GM18870 (cell line): Measurements from ENCODE around the gene XCL2.
"Not testable (repeated sequence)": the region's sequence is repeated elsewhere in the genome, so short reads cannot be mapped to it uniquely, and the experiment has no call there.

Source experiments
- ATAC-seq: cut with Tn5 transposase; IDR thresholded peaks from one replicate; pipeline ENCODE4 v1.9.1; 2021; ENCODE audit warnings: moderate library complexity; ENCODE audit not compliant: unreplicated experiment

XCL2 gene

DNA sequence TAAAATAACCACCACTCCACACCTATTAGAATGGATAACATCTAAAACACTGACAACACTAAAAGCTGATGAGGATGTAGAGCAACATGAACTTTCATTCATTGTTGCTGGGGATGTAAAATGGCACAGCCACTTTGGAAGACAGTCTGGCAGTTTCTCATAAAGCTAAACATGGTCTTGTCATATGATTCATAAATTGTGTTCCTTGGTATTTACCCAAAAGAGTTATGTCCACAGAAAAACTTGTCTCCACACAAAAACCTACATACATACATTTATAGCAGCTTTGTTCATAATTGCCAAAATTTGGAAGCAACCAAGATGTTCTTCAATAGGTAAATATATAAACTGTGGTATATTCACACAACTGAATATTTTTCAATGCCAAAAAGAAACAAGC lies 16.6 kb upstream of the XCL2 start:
- no peak for ATAC-seq

DNA sequence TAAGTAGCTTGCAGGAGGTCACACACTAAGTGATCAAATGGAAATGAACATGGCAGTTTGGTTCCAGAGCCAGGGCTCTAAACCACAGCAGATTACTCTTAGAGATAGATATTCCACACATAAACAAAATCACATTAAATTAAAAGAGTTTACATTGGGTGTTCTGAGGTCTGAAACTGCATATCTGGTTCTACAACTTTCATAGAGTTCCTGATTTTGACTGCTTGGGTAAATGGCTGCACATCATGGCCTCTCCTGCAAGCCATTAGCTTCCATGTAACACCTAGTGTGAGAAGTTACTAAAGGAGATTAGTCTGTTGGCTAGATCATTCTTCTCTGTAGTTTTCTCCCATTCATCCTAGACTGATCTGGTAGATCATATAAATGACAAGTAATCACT lies 12.8 kb upstream of the XCL2 start:
- ATAC-seq = no peak

- no peak for ATAC-seq
Measured at GRCh38 chr1:168555508-168556046, 11.8 kb upstream of the XCL2 start.

GRCh38 chr1:168554603-168555483 lies 11.0 kb upstream of the XCL2 start:
- no peak for ATAC-seq

- no peak for ATAC-seq
Measured at GRCh38 chr1:168553680-168554553, 10.1 kb upstream of the XCL2 start.

DNA sequence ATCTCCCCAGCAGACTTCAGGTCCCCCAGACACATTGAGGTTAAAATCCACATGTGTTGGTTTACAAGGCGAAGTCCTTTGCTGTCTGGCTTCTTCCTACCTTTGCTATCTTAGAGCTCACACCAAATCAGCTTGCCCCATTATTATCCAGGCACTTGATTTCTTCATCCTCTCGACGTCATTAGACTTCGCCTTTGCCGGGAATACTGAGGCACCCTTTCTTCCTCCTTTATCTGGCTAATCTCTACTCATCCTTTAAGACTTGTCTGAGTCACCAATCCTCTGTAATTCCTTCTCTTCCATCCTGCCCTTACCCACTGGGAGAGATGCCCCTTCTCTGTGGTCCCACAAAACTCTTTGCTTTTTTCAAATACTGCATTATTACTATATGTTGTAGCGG lies 9.2 kb upstream of the XCL2 start:
- no peak for ATAC-seq

DNA sequence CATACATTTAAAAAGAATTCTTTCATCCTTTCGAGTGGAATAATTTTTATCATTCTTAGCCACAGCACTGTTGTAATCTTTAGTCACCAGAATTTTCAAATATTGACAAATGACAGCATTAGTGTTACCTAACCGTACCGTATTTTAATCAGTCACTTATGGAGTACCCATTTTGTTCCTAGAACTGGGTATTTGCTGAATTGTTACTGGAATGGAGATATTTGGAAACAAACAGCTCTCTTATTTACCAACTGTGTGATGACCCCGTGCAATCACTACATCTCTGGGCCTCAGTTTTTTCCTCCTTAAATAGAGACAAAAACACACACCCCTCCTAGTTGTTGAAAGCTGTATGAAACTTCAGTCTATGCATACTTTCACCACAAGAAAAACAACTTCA lies 7.9 kb upstream of the XCL2 start:
- ATAC-seq = no peak

GRCh38 chr1:168550971-168551370 lies 7.2 kb upstream of the XCL2 start:
- no peak for ATAC-seq

- not testable (repeated sequence) for ATAC-seq
Measured at GRCh38 chr1:168546553-168546895, 2.7 kb upstream of the XCL2 start.

- not testable (repeated sequence) for ATAC-seq
Measured at GRCh38 chr1:168545678-168546552, 2.1 kb upstream of the XCL2 start.

GRCh38 chr1:168542978-168543377 lies 819 bp downstream of the XCL2 start:
- not testable (repeated sequence) for ATAC-seq

GRCh38 chr1:168540798-168541197 lies 3.0 kb downstream of the XCL2 start:
- not testable (repeated sequence) for ATAC-seq

DNA sequence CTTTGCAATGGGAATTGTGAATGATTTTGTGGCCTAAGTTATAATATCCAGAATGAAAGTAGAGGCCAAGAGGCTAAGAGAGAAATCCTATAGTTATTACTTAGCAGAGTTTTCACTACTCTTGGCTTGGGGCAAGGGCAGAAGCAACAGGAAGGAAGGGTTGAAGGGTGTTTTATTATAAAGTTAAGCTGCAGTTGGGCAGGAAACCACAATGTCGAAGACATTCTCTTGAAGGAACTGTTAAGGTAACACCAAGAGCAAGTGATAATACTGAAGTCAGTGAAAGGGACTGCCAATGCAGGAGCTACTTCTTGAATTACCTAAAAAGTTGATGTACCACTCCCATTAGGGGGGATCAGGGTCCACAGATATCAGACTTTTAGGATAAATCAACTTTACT lies 8.3 kb downstream of the XCL2 start:
- ATAC-seq = peak; percentile 81

DNA sequence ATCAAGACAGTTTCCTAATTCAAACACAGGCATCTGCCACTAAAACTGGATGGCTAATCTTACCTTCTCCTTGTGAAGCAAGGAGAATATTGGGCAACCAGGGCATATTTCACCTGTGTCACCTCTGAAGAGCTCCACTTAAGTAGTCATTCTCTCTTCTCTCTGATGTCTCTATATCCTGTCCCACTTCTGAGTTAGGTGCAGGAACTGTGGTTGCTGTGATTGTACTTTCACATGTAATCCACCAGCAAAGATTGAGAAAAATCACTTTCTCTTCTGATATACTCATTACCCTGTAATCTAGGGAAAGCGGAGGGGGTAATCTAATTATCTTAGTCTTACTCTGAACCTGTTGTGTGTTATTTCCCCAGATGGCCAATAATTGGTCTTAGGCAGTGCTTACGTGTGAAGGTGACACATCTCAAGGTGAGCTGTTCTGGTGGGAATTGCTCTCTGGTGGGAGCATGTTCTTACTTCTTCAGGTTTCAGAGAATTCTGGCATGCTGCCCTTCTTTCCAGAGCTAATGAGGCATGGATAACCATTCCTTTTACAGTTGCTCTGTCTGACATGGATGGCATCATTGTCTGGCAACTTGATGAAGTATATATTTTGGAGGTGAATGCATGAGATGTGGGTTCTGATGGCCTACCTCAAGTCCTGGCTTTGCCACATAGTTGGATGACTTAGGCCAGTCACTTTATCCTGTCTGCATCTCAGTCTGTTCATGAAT lies 12.0 kb downstream of the XCL2 start:
- ATAC-seq = no peak

- ATAC-seq = no peak
Measured at GRCh38 chr1:168529518-168529917, 14.3 kb downstream of the XCL2 start.

DNA sequence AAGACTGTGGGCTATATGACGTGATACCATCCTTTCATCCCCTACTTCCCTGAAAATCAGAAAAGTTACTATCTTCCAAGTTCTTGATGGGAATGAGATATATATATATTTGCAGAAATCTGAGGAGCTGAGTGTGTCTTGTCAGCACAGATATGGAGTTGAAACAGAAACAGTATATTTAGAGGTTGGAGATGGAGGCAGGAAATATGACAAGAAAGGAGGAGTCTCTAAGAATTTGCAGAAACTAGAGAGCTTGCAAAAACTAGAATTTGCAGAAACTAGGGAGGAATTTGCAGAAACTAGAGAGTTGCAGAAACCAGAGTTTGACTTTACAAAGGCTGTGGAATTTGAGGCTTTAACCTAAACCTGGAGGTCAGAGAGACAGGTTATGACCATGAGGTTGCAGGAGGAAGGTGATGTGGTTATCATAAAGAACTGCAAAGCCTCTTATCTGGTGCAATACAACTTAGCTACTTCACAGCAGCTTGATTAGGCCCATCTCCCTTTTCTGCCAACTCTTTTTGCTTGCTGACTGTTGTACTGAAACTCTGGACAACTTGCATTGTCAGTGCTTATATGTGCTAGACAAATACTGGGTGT lies 22.3 kb downstream of the XCL2 start:
- no peak for ATAC-seq

DNA sequence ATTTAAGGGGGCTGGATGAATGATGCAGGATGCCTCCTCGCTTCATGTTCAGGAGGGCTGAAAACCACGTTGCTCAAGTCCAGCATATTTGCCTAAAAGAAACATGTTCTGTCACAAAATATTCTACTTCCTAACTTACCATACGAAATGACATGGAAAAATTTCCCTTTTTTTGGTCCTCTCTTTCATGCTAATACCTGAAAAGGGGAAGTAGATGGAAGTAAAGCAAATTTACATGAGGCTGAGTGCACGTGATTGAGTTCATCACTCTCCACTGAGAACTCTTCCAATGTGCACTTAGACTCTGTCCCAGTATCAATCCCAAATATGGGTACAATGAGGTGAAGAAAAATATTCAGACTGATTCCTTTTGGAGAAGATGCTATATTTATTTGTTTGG lies 23.0 kb downstream of the XCL2 start:
- no peak for ATAC-seq

GRCh38 chr1:168520052-168520751 lies 23.6 kb downstream of the XCL2 start:
- no peak for ATAC-seq

DNA sequence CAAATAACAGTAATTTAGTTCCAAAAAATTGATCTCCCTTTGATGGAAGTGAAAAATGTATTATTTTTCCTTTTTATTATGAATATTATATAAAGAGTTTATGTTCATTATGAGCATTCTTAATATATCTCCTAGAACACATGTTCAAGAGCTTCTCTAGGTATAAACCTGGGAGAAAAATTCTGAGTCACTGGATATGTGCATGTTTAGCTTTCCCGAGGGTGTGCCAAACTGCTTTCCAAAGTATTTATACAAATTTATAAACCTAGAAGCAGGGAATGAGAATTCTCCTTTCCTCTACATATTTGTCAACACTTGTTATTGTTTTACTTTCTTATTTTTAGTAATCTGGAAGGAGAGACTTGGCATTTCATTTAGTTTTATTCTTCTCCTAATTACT lies 25.0 kb downstream of the XCL2 start:
- no peak for ATAC-seq
